ENCODE results near the gene BBX.

The BBX gene

GRCh38 chr3:107854733-107855132, 332.0 kb downstream of the BBX start:
- H3K4me1 ChIP-seq (ENCODE audit: control insufficient read depth, insufficient read depth, low read length) = no peaks in the 10 kb centered on the region
- no peak overlapping the region for H3K4me3 ChIP-seq (ENCODE audit: low read length in 2 of 2)
- H3K27me3 ChIP-seq (ENCODE audit: control insufficient read depth in 1 of 2, insufficient read depth in 2 of 2, low read length in 2 of 2) = no peaks in the 10 kb centered on the region
- no peaks in the 10 kb centered on the region for H3K9me3 ChIP-seq (ENCODE audit: control insufficient read depth in 2 of 2, low read length in 2 of 2)
- no peaks in the 10 kb centered on the region for H3K36me3 ChIP-seq (ENCODE audit: control insufficient read depth in 2 of 2, insufficient read depth in 2 of 2, low read length in 2 of 2)
- no peak overlapping the region for H3K9ac ChIP-seq (ENCODE audit: low read length in 2 of 2)
- H3K27ac ChIP-seq (ENCODE audit: low read length) = no peak overlapping the region

GRCh38 chr3:107855710-107856109, 332.9 kb downstream of the BBX start:
- Histone ChIP-seq H3K4me1 (ENCODE audit: control insufficient read depth, insufficient read depth, low read length) (no peaks in the 10 kb centered on the region), H3K9me3 (ENCODE audit: control insufficient read depth in 2 of 2, low read length in 2 of 2) (no peaks in the 10 kb centered on the region), H3K9ac (ENCODE audit: low read length in 2 of 2) (no peak overlapping the region), H3K4me3 (ENCODE audit: low read length in 2 of 2) (no peak overlapping the region), H3K27me3 (ENCODE audit: control insufficient read depth in 1 of 2, insufficient read depth in 2 of 2, low read length in 2 of 2) (no peaks in the 10 kb centered on the region), H3K27ac (ENCODE audit: low read length) (no peak overlapping the region), H3K36me3 (ENCODE audit: control insufficient read depth in 2 of 2, insufficient read depth in 2 of 2, low read length in 2 of 2) (no peaks in the 10 kb centered on the region)

GRCh38 chr3:107857854-107858253, 335.1 kb downstream of the BBX start:
- Histone ChIP-seq H3K9me3 (ENCODE audit: control insufficient read depth in 2 of 2, low read length in 2 of 2) (no peaks in the 10 kb centered on the region), H3K4me1 (ENCODE audit: control insufficient read depth, insufficient read depth, low read length) (no peaks in the 10 kb centered on the region), H3K36me3 (ENCODE audit: control insufficient read depth in 2 of 2, insufficient read depth in 2 of 2, low read length in 2 of 2) (no peaks in the 10 kb centered on the region), H3K27ac (ENCODE audit: low read length) (no peak overlapping the region), H3K27me3 (ENCODE audit: control insufficient read depth in 1 of 2, insufficient read depth in 2 of 2, low read length in 2 of 2) (no peaks in the 10 kb centered on the region), H3K9ac (ENCODE audit: low read length in 2 of 2) (no peak overlapping the region), H3K4me3 (ENCODE audit: low read length in 2 of 2) (no peak overlapping the region)

- Histone ChIP-seq H3K9me3 (ENCODE audit: control insufficient read depth in 2 of 2, low read length in 2 of 2) (no peaks in the 10 kb centered on the region), H3K9ac (ENCODE audit: low read length in 2 of 2) (no peak overlapping the region), H3K4me3 (ENCODE audit: low read length in 2 of 2) (no peak overlapping the region), H3K36me3 (ENCODE audit: control insufficient read depth in 2 of 2, insufficient read depth in 2 of 2, low read length in 2 of 2) (no peaks in the 10 kb centered on the region), H3K4me1 (ENCODE audit: control insufficient read depth, insufficient read depth, low read length) (no peaks in the 10 kb centered on the region), H3K27ac (ENCODE audit: low read length) (no peak overlapping the region), H3K27me3 (ENCODE audit: control insufficient read depth in 1 of 2, insufficient read depth in 2 of 2, low read length in 2 of 2) (no peaks in the 10 kb centered on the region)
Observed at GRCh38 chr3:107858876-107859275, 336.1 kb downstream of the BBX start.

Measured in stomach smooth muscle (tissue), 2 donors.